ENCODE data around the gene STOX2. TPM values are rescaled to one million over a fixed set of nuclear protein-coding genes. Genes with fewer than 3 reads are reported as not detected.

Gene STOX2
- total and polyA plus RNA-seq, 2 of the 8 experiments (the other 6 are each of a cell fraction or from before 2014, with no cell fraction given) = 5.5 to 20.0 TPM

DNA sequence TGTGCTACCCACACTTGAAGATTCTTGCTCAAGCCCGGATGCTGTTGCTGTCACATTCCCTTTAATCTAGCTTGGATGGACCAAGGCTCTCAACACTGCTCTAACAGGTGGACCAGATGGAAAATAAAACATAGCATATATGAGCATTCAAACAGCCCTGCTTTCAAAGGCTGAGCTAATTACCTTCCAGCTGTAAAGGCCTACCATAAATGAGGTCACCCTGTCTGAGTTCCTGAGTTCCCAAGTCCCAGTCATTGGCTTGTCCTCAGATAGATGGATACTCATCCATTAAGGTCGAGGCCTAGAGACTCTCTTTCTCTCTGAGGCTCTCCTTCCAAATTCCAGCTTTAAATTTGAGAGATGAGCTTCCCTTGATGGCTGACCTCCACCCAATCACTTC lies 147.5 kb downstream of the STOX2 start (continued):
- TF ChIP-seq GABPA (IDR thresholded peaks at IDR 0.05; ENCODE audit: borderline replicate concordance, insufficient read depth, low read length) = no peak
- no peak for TF ChIP-seq POU5F1 (IDR thresholded peaks at IDR 0.05; ENCODE audit: low read depth, low read length)
- no peak for TF ChIP-seq RXRA (IDR thresholded peaks at IDR 0.05; ENCODE audit: insufficient read depth, low read depth, low read length)
- no peak for TF ChIP-seq CBX8 (IDR thresholded peaks at IDR 0.05; ENCODE audit: borderline replicate concordance, low read depth, low read length)
- TF ChIP-seq POLR2AphosphoS5 (IDR thresholded peaks at IDR 0.05; ENCODE audit: low read depth, low read length) = no peak
